B cell (primary cell): ENCODE measurements around the gene ODAD4. TPM values are rescaled to one million over a fixed set of nuclear protein-coding genes. Genes with fewer than 3 reads are reported as not detected.

Experiments
- ATAC-seq: fragments of 200-7000 bp; cut with Tn5 transposase; one replicate; pipeline ENCODE4 v1.10.0; 2021; ENCODE audit warnings: low read depth, mild to moderate bottlenecking, moderate number of reproducible peaks, moderate library complexity
- CTCF ChIA-PET: fragments of 350-600 bp; sonication (Branson Sonifier 250); formaldehyde crosslinking; loops from one replicate; lab custom pipeline; 2021; ENCODE audit warnings: antibody characterized with exemption, inconsistent platforms; lab: Charles Lee
- POLR2A ChIA-PET: fragments of 350-600 bp; sonication (Branson Sonifier 250); formaldehyde crosslinking; loops from one replicate; lab custom pipeline; 2021; ENCODE audit warnings: antibody characterized with exemption; lab: Charles Lee
- DNase-seq: peaks from one replicate; pipeline ENCODE4 v3.0.0; 2013
- H2AFZ ChIP-seq: 2 replicates; pipeline ENCODE4 v1.6.1; 2012; ENCODE audit warnings: mild to moderate bottlenecking, low read depth, low read length; ENCODE audit not compliant: insufficient read depth, poor library complexity, severe bottlenecking
- H3K27ac ChIP-seq, 2 donors: 1 replicate in 1 of 2; 2 replicates in 1 of 2; pipeline ENCODE4 v1.5.1; 2012 to 2013; ENCODE audit warnings: low read length in 2 of 2, mild to moderate bottlenecking in 2 of 2, moderate library complexity in 1 of 2
- H3K27me3 ChIP-seq, 4 experiments: fragments of 200-600 bp in 1 of 4; sonication (generic) in 1 of 4; replicated peaks in 1 of 4; 1 replicate in 2 of 4; 2 replicates in 2 of 4; pipeline versions ENCODE4 v1.6.1 to v1.7.0; 2013 to 2016; ENCODE audit warnings: low read length in 3 of 4, mild to moderate bottlenecking in 2 of 4, mixed read lengths in 1 of 4, moderate library complexity in 1 of 4; ENCODE audit not compliant: insufficient read depth in 4 of 4, control insufficient read depth in 3 of 4; ENCODE audit errors: control extremely low read depth in 1 of 4
- H3K36me3 ChIP-seq, 2 experiments: replicated peaks in 1 of 2; 1 replicate in 1 of 2; 2 replicates in 1 of 2; pipeline versions ENCODE4 v1.6.1 to v1.7.1; 2013; ENCODE audit warnings: low read length in 1 of 2; ENCODE audit not compliant: insufficient read depth in 2 of 2, control insufficient read depth in 1 of 2; ENCODE audit errors: control extremely low read depth in 1 of 2, extremely low read depth in 1 of 2
- H3K4me1 ChIP-seq, 2 donors: fragments of 200-600 bp in 1 of 2; sonication (generic) in 1 of 2; 1 replicate in 1 of 2; 2 replicates in 1 of 2; pipeline versions ENCODE4 v1.5.1 to v1.6.1; 2013 to 2017; ENCODE audit warnings: low read length in 2 of 2; ENCODE audit not compliant: control insufficient read depth in 2 of 2, insufficient read depth in 2 of 2
- H3K4me2 ChIP-seq: replicated peaks from 2 replicates; pipeline ENCODE3; 2012; ENCODE audit warnings: mild to moderate bottlenecking, low read depth, low read length; ENCODE audit not compliant: poor library complexity, severe bottlenecking
- H3K4me3 ChIP-seq, 5 experiments: fragments of 200-600 bp in 1 of 5; sonication (generic) in 1 of 5; 1 replicate in 3 of 5; 2 replicates in 2 of 5; pipeline versions ENCODE4 v1.5.1 to v1.7.0; 2011 to 2016; ENCODE audit warnings: low read length in 4 of 5, mild to moderate bottlenecking in 4 of 5, low read depth in 2 of 5, control low read depth in 1 of 5, moderate library complexity in 1 of 5; ENCODE audit not compliant: insufficient read depth in 1 of 5; ENCODE audit errors: control extremely low read depth in 1 of 5, extremely low read depth in 1 of 5
- H3K79me2 ChIP-seq: fragments of 200-600 bp; sonication (generic); one replicate; pipeline ENCODE4 v1.6.0; 2016; ENCODE audit warnings: low read length; ENCODE audit not compliant: control insufficient read depth, insufficient read depth
- H3K9ac ChIP-seq: fragments of 200-600 bp; sonication (generic); 2 replicates; pipeline ENCODE4 v1.6.1; 2017; ENCODE audit warnings: mild to moderate bottlenecking, low read length, moderate library complexity
- H3K9me3 ChIP-seq, 3 donors: one replicate each; pipeline versions ENCODE4 v1.6.1 to v1.7.1; 2013; ENCODE audit warnings: low read length in 2 of 3; ENCODE audit not compliant: control insufficient read depth in 2 of 3, insufficient read depth in 1 of 3; ENCODE audit errors: control extremely low read depth in 1 of 3
- H4K20me1 ChIP-seq: 2 replicates; pipeline ENCODE4 v1.6.0; 2012; ENCODE audit warnings: mild to moderate bottlenecking, low read length; ENCODE audit not compliant: insufficient read depth, control insufficient read depth, poor library complexity, severe bottlenecking
- H3K27ac Mint-ChIP-seq: one replicate; pipeline ENCODE4 v1.8.0; 2021; ENCODE audit warnings: mixed read lengths
- H3K27me3 Mint-ChIP-seq: one replicate; pipeline ENCODE4 v1.8.0; 2021; ENCODE audit warnings: mixed read lengths
- H3K4me1 Mint-ChIP-seq: one replicate; pipeline ENCODE4 v1.8.0; 2021; ENCODE audit warnings: mixed read lengths
- H3K4me3 Mint-ChIP-seq: one replicate; pipeline ENCODE4 v1.8.0; 2021; ENCODE audit warnings: mixed read lengths
- H3K9me3 Mint-ChIP-seq: one replicate; pipeline ENCODE4 v1.8.0; 2022; ENCODE audit warnings: mixed read lengths; ENCODE audit not compliant: insufficient read depth
- CTCF ChIP-seq: fragments of 200-600 bp; IDR thresholded peaks from one replicate; pipeline ENCODE4 v1.8.0; 2022; ENCODE audit warnings: antibody characterized with exemption, mild to moderate bottlenecking
- EZH2 ChIP-seq: IDR thresholded peaks from 2 replicates; pipeline ENCODE4 v1.6.1; 2012; ENCODE audit warnings: borderline replicate concordance, low read depth, mild to moderate bottlenecking, moderate library complexity, low read length; ENCODE audit not compliant: insufficient read depth, poor library complexity, severe bottlenecking
- WGBS: methylation state at CpG from one replicate; pipeline ENCODE4 v1.1.5; 2013; ENCODE audit warnings: missing lambda C conversion rate; ENCODE audit not compliant: insufficient coverage; 5-methylcytosine and 5-hydroxymethylcytosine counted together
- intact Hi-C: fragments of 100-400 bp; cut with micrococcal nuclease; formaldehyde crosslinking; loops from one replicate; pipeline ENCODE4 v1.10.0; 2022
- polyA plus RNA-seq: library from polyadenylated mRNA; depleted of rRNA; stranded (reverse); fragments of >200 nt; gene quantifications from 2 replicates; pipeline ENCODE4 v1.2.3, GENCODE V29; 2012
- total RNA-seq, 2 donors: library from RNA; stranded (reverse); fragments of 120-200 nt in 1 of 2; gene quantifications; 1 replicate in 1 of 2; 2 replicates in 1 of 2; pipeline versions ENCODE4 v1.2.3 to v1.2.4, GENCODE V29; 2013 to 2022

The ODAD4 gene
- total and polyA plus RNA-seq, 2 donors (not counting 1 experiment from before 2014, with no cell fraction given), result 0.27 TPM; not detected in 1

GRCh38 chr17:41982026-41982760, 51.8 kb downstream of the ODAD4 start:
- H4K20me1 ChIP-seq, result no peaks in the 10 kb centered on the region
- Mint-ChIP-seq H3K9me3 (no peaks in the 10 kb centered on the region), H3K4me3 (no peak overlapping the region), H3K4me1 (peaks cover 9% of the 10 kb centered on the region), H3K27me3 (no peaks in the 10 kb centered on the region), H3K27ac (peak overlapping the region; percentile 53)
- no peak for ATAC-seq
- peaks cover 0 to 15% of the 10 kb centered on the region in 2 donors for H3K4me1 ChIP-seq
- H3K9ac ChIP-seq, result no peak overlapping the region
- 93% methylated on average over 13 of the region's 14 CpGs for WGBS
- H3K36me3 ChIP-seq, result peaks cover 0 to 70% of the 10 kb centered on the region in 2 experiments
- POLR2A ChIA-PET, result interaction anchor here (1.3 kb wide), 1 partner anchor 15 kb away, joined by 7 read pairs; no protein-coding TSS in a partner anchor
- CTCF ChIA-PET, result interaction anchor here (0.9 to 1.4 kb wide), 3 partner anchors 9 to 35 kb away, joined by 3 to 5 read pairs (median 3); partner anchors contain the start of genes CNP and DNAJC7
- TF ChIP-seq CTCF (no peak), EZH2 (no peak)
- peaks cover 2% of the 10 kb centered on the region for H3K79me2 ChIP-seq
- no peak overlapping the region for H3K27ac ChIP-seq
- H2AFZ ChIP-seq, result no peak overlapping the region
- no peak overlapping the region for H3K4me3 ChIP-seq
- no peaks in the 10 kb centered on the region for H3K27me3 ChIP-seq
- no peak overlapping the region for H3K4me2 ChIP-seq
- no peaks in the 10 kb centered on the region for H3K9me3 ChIP-seq
- DNase-seq, result no peak
- intact Hi-C loops, result no loop called here

DNA sequence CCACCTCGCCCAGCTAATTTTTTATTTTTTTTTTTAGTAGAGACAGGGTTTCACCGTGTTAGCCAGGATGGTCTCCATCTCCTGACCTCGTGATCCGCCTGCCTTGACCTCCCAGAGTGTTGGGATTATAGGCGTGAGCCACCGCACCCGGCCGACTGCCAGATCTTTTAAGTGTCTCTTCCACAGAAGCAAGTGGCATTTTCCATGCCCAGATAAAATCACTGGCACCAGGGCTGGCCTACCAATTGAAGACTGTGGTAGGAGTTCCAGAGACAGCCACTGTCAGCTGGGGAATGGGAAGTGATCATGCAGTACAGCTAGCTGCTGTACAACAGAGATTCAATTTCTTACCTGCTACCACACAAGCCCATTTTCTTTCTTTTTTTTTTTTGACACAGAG, 54.0 kb downstream of the ODAD4 start:
- Histone ChIP-seq H3K36me3 (peaks cover 6 to 80% of the 10 kb centered on the region in 2 experiments), H2AFZ (no peak overlapping the region), H3K79me2 (no peaks in the 10 kb centered on the region), H3K27me3 (no peaks in the 10 kb centered on the region), H3K9me3 (no peaks in the 10 kb centered on the region), H3K9ac (no peak overlapping the region), H3K4me2 (no peak overlapping the region), H3K27ac (no peak overlapping the region), H4K20me1 (no peaks in the 10 kb centered on the region), H3K4me1 (peaks cover 0 to 15% of the 10 kb centered on the region in 2 donors), H3K4me3 (no peak overlapping the region)
- DNase-seq (no peak), ATAC-seq (no peak)
- Mint-ChIP-seq H3K4me3 (no peak overlapping the region), H3K27ac (no peak overlapping the region), H3K27me3 (no peaks in the 10 kb centered on the region), H3K9me3 (no peaks in the 10 kb centered on the region), H3K4me1 (peaks cover 9% of the 10 kb centered on the region)
- ChIA-PET CTCF (no interaction called here), POLR2A (interaction anchor here (0.7 to 1.5 kb wide), 4 partner anchors 12 to 119 kb away, joined by 3 to 8 read pairs (median 4); partner anchors contain the start of genes KLHL11 and NKIRAS2)
- WGBS, result 100% methylated on average over 7 of the region's 8 CpGs
- TF ChIP-seq CTCF (no peak), EZH2 (no peak)
- intact Hi-C loops, result no loop called here
